Activated CD4-positive, alpha-beta T cell treated with anti-CD3 and anti-CD28 coated beads, Interleukin-2, Interleukin-6, amounts not matched to agents 100 ng/mL and 50 ng/mL, durations not matched to agents 16 hours and 8 hours (primary cell): ENCODE results near the gene BHLHE23.

ENCODE experiments used
- DNase-seq: peaks from one replicate; pipeline ENCODE4 v3.0.0-alpha.2; 2020

The BHLHE23 gene

GRCh38 chr20:62987114-62987513 is 19.6 kb downstream of the BHLHE23 start:
- DNase-seq: no peak

- no peak for DNase-seq
These were observed 20.4 kb downstream of the BHLHE23 start for GRCh38 chr20:62986257-62986800.

GRCh38 chr20:62985444-62985778 is 21.4 kb downstream of the BHLHE23 start:
- no peak for DNase-seq

GRCh38 chr20:62984666-62985443 is 21.9 kb downstream of the BHLHE23 start:
- no peak for DNase-seq

- no peak for DNase-seq
These were observed 23.6 kb downstream of the BHLHE23 start for GRCh38 chr20:62983210-62983609.

GRCh38 chr20:62982124-62983075 is 24.4 kb downstream of the BHLHE23 start:
- DNase-seq: no peak

GRCh38 chr20:62980970-62981369 is 25.8 kb downstream of the BHLHE23 start:
- peak; percentile 26 for DNase-seq

GRCh38 chr20:62980380-62980960 is 26.3 kb downstream of the BHLHE23 start:
- no peak for DNase-seq

- no peak for DNase-seq
These were observed 26.8 kb downstream of the BHLHE23 start for GRCh38 chr20:62979876-62980373.

- no peak for DNase-seq
These were observed 27.5 kb downstream of the BHLHE23 start for GRCh38 chr20:62979310-62979709.

- no peak for DNase-seq
These were observed 28.2 kb downstream of the BHLHE23 start for GRCh38 chr20:62978561-62978943.

GRCh38 chr20:62977613-62978560 is 28.9 kb downstream of the BHLHE23 start:
- peak; percentile 91 for DNase-seq

GRCh38 chr20:62976886-62977285 is 29.9 kb downstream of the BHLHE23 start:
- DNase-seq: no peak

GRCh38 chr20:62975812-62976508 is 30.8 kb downstream of the BHLHE23 start:
- DNase-seq: no peak

- no peak for DNase-seq
These were observed 31.5 kb downstream of the BHLHE23 start for GRCh38 chr20:62975251-62975760.

GRCh38 chr20:62972845-62973745 is 33.7 kb downstream of the BHLHE23 start:
- DNase-seq: no peak

- peak; percentile 90 for DNase-seq
These were observed 34.6 kb downstream of the BHLHE23 start for GRCh38 chr20:62971950-62972844.

- no peak for DNase-seq
These were observed 35.4 kb downstream of the BHLHE23 start for GRCh38 chr20:62971211-62971949.
